Kidney glomerular epithelial cell (primary cell): Measurements from ENCODE around the gene DMKN.

Experiments used
- DNase-seq: peaks from one replicate; lab custom pipeline; 2025; lab: John Stamatoyannopoulos, UW

Gene DMKN

GRCh38 chr19:35525873-35526272, 12.4 kb upstream of the DMKN start:
- no peak for DNase-seq

GRCh38 chr19:35524181-35524837, 10.9 kb upstream of the DMKN start:
- DNase-seq: no peak

GRCh38 chr19:35522745-35523327, 9.4 kb upstream of the DMKN start:
- no peak for DNase-seq

- DNase-seq: no peak
Observed at GRCh38 chr19:35521124-35521743, 7.8 kb upstream of the DMKN start.

- no peak for DNase-seq
Observed at GRCh38 chr19:35519291-35519690, 5.8 kb upstream of the DMKN start.

GRCh38 chr19:35518313-35518712, 4.9 kb upstream of the DMKN start:
- peak; percentile 25 for DNase-seq

GRCh38 chr19:35517342-35517741, 3.9 kb upstream of the DMKN start:
- DNase-seq: no peak

GRCh38 chr19:35516310-35516709, 2.9 kb upstream of the DMKN start:
- no peak for DNase-seq

- DNase-seq: no peak
Observed at GRCh38 chr19:35514282-35514809, 897 bp upstream of the DMKN start.

- DNase-seq: no peak
Observed at GRCh38 chr19:35512831-35513627, 420 bp downstream of the DMKN start.

GRCh38 chr19:35511337-35511736, 2.1 kb downstream of the DMKN start:
- no peak for DNase-seq

- DNase-seq: no peak
Observed at GRCh38 chr19:35510626-35510964, 2.9 kb downstream of the DMKN start.

GRCh38 chr19:35509861-35510625, 3.4 kb downstream of the DMKN start:
- peak; percentile 61 for DNase-seq

- peak; percentile 54 for DNase-seq
Observed at GRCh38 chr19:35509018-35509652, 4.3 kb downstream of the DMKN start.

- no peak for DNase-seq
Observed at GRCh38 chr19:35508129-35508528, 5.3 kb downstream of the DMKN start.

GRCh38 chr19:35507561-35507960, 5.9 kb downstream of the DMKN start:
- DNase-seq: no peak

- no peak for DNase-seq
Observed at GRCh38 chr19:35506011-35506410, 7.4 kb downstream of the DMKN start.

GRCh38 chr19:35502751-35503150, 10.7 kb downstream of the DMKN start:
- no peak for DNase-seq

- DNase-seq: peak; percentile 26
Observed at GRCh38 chr19:35501684-35502083, 11.8 kb downstream of the DMKN start.

GRCh38 chr19:35500611-35501010, 12.8 kb downstream of the DMKN start:
- DNase-seq: no peak

- no peak for DNase-seq
Observed at GRCh38 chr19:35498984-35499527, 14.4 kb downstream of the DMKN start.
